ENCODE data around the gene SMARCAD1. TPM values are rescaled to one million over a fixed set of nuclear protein-coding genes. Genes with fewer than 3 reads are reported as not detected.

The SMARCAD1 gene
- total and polyA plus RNA-seq, 9 of the 15 experiments (the other 6 are each of a cell fraction or from before 2014, with no cell fraction given), result 11.2 to 52.2 (median 34.6) TPM

DNA sequence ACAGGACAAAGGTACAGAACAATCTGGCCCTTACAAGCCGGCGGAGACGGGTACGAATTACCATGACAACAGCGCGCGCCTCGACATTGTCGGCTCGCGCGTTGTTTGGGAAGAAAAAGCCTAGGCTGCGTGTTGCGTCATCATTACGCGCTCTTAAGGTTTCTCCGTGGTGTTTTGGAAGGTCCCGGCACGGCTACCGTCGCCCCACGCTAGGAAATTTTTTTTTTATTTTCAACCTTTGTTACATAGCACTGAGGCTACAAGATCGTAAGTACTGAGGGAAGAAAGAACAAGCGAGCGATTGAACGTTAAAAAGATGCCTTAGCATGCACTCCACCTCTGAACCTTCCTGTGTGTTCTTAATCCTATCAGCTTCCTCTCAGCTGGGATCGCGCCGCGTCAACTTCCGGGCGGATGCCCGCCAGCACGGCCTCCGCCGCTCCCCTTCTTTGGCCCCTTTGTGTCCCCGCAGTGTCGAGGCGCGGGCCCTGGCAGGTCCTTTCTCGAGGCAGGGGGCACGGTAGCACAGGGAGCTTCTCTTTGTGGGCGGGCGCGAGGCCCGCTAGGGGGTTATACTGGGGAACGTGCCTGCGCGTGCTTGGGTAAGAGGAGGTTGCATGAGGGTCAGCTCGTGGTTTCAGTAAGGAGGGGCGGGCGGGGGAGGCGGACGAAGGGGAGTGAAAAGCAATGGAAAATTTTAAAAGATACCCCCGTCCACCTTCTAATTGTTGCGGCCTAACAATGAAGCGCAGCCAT lies at the start of gene SMARCAD1 (continued):
- peak; percentile 98 for TF ChIP-seq CREM (IDR thresholded peaks at IDR 0.05; ENCODE audit: low read depth)
- no peak for TF ChIP-seq FOXA3 (CRISPR knock-in tag; conservative IDR thresholded peaks at IDR 0.05 in 1 of 2, IDR thresholded peaks at IDR 0.05 in 1 of 2)
- TF ChIP-seq HNRNPLL (IDR thresholded peaks at IDR 0.05; ENCODE audit: low read depth, low read length, poor library complexity, severe bottlenecking), result peak; percentile 91
- TF ChIP-seq SOX6 (IDR thresholded peaks at IDR 0.05), result 0 out of 2 replicates have a peak, but pooled peaks have one; percentile 53
- TF ChIP-seq MYNN (IDR thresholded peaks at IDR 0.05), result no peak
- TF ChIP-seq MYNN (CRISPR knock-in tag; IDR thresholded peaks at IDR 0.05), result no peak
- TF ChIP-seq, protein P1, sequence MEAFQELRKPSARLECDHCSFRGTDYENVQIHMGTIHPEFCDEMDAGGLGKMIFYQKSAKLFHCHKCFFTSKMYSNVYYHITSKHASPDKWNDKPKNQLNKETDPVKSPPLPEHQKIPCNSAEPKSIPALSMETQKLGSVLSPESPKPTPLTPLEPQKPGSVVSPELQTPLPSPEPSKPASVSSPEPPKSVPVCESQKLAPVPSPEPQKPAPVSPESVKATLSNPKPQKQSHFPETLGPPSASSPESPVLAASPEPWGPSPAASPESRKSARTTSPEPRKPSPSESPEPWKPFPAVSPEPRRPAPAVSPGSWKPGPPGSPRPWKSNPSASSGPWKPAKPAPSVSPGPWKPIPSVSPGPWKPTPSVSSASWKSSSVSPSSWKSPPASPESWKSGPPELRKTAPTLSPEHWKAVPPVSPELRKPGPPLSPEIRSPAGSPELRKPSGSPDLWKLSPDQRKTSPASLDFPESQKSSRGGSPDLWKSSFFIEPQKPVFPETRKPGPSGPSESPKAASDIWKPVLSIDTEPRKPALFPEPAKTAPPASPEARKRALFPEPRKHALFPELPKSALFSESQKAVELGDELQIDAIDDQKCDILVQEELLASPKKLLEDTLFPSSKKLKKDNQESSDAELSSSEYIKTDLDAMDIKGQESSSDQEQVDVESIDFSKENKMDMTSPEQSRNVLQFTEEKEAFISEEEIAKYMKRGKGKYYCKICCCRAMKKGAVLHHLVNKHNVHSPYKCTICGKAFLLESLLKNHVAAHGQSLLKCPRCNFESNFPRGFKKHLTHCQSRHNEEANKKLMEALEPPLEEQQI (IDR thresholded peaks at IDR 0.05), result no peak
- peak; percentile 31; the same call in 1 of the 2 replicates for TF ChIP-seq RNF2 (IDR thresholded peaks at IDR 0.05)
- TF ChIP-seq ZSCAN32 (CRISPR knock-in tag; IDR thresholded peaks at IDR 0.05), result peak; percentile 85
- no peak for TF ChIP-seq ZNF140 (CRISPR knock-in tag; IDR thresholded peaks at IDR 0.05)
- TF ChIP-seq, protein P2, sequence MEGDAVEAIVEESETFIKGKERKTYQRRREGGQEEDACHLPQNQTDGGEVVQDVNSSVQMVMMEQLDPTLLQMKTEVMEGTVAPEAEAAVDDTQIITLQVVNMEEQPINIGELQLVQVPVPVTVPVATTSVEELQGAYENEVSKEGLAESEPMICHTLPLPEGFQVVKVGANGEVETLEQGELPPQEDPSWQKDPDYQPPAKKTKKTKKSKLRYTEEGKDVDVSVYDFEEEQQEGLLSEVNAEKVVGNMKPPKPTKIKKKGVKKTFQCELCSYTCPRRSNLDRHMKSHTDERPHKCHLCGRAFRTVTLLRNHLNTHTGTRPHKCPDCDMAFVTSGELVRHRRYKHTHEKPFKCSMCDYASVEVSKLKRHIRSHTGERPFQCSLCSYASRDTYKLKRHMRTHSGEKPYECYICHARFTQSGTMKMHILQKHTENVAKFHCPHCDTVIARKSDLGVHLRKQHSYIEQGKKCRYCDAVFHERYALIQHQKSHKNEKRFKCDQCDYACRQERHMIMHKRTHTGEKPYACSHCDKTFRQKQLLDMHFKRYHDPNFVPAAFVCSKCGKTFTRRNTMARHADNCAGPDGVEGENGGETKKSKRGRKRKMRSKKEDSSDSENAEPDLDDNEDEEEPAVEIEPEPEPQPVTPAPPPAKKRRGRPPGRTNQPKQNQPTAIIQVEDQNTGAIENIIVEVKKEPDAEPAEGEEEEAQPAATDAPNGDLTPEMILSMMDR (IDR thresholded peaks at IDR 0.05 in 2 of 3, conservative IDR thresholded peaks at IDR 0.05 in 1 of 3; ENCODE audit: insufficient read depth in 2 of 3, low read depth in 1 of 3, low read length in 3 of 3), result no peak; a peak in 1 of 6 replicates
- TF ChIP-seq JUNB (CRISPR knock-in tag; conservative IDR thresholded peaks at IDR 0.05), result peak; percentile 54; the same call in 1 of the 2 replicates
- TF ChIP-seq SNIP1 (IDR thresholded peaks at IDR 0.05; ENCODE audit: low read depth), result no peak
- no peak for TF ChIP-seq TEAD1 (CRISPR knock-in tag; IDR thresholded peaks at IDR 0.05)
- peak; percentile 94 for TF ChIP-seq MAX (CRISPR knock-in tag; IDR thresholded peaks at IDR 0.05)
- no peak for TF ChIP-seq KDM2B (CRISPR knock-in tag; IDR thresholded peaks at IDR 0.05)
- TF ChIP-seq, protein P3, sequence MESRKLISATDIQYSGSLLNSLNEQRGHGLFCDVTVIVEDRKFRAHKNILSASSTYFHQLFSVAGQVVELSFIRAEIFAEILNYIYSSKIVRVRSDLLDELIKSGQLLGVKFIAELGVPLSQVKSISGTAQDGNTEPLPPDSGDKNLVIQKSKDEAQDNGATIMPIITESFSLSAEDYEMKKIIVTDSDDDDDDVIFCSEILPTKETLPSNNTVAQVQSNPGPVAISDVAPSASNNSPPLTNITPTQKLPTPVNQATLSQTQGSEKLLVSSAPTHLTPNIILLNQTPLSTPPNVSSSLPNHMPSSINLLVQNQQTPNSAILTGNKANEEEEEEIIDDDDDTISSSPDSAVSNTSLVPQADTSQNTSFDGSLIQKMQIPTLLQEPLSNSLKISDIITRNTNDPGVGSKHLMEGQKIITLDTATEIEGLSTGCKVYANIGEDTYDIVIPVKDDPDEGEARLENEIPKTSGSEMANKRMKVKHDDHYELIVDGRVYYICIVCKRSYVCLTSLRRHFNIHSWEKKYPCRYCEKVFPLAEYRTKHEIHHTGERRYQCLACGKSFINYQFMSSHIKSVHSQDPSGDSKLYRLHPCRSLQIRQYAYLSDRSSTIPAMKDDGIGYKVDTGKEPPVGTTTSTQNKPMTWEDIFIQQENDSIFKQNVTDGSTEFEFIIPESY (CRISPR knock-in tag; IDR thresholded peaks at IDR 0.05), result peak; percentile 44; the same call in 1 of the 2 replicates
- TF ChIP-seq CBX5 (IDR thresholded peaks at IDR 0.05; ENCODE audit: borderline replicate concordance, low read depth), result no peak
- no peak for TF ChIP-seq ZNF3 (CRISPR knock-in tag; IDR thresholded peaks at IDR 0.05)
- TF ChIP-seq CXXC5 (CRISPR knock-in tag; IDR thresholded peaks at IDR 0.05), result peak; percentile 87
- TF ChIP-seq RAD21 (CRISPR knock-in tag; conservative IDR thresholded peaks at IDR 0.05 in 1 of 2, IDR thresholded peaks at IDR 0.05 in 1 of 2), result no peak
- TF ChIP-seq SP1 (CRISPR knock-in tag; IDR thresholded peaks at IDR 0.05), result no peak; the same call in 1 of the 2 replicates
- no peak; the same call in none of the 2 replicates for TF ChIP-seq LCOR (CRISPR knock-in tag; IDR thresholded peaks at IDR 0.05)

All from K562 (cell line).